HG03469 (cell line): ENCODE results near the gene CDK15.
"Not testable (repeated sequence)": the region's sequence is repeated elsewhere in the genome, so short reads cannot be mapped to it uniquely, and the experiment has no call there.

ENCODE experiments used
- ATAC-seq: cut with Tn5 transposase; IDR thresholded peaks from one replicate; pipeline ENCODE4 v1.9.1; 2021; ENCODE audit warnings: mild to moderate bottlenecking, moderate library complexity, moderate number of reproducible peaks; ENCODE audit not compliant: unreplicated experiment

CDK15 gene

DNA sequence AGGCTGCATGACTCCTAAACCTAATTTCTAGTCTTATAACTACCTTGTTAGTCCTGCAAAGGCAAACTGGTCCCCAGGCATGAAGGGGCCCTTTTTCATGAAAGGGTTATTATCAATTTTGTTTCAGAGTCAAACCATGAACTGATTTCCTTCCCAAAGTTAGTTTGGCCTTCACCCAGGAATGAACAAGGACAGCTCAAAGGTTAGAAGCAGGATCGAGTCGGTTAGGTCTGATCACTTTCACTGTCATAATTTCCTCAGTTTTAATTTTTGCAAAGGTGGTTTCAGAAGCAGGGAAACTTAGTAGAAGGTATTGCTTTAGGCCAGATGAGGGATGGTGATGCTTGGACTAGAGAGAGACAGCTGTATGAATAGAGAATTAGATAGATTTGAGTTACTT, 16.9 kb upstream of the CDK15 start:
- no peak for ATAC-seq

DNA sequence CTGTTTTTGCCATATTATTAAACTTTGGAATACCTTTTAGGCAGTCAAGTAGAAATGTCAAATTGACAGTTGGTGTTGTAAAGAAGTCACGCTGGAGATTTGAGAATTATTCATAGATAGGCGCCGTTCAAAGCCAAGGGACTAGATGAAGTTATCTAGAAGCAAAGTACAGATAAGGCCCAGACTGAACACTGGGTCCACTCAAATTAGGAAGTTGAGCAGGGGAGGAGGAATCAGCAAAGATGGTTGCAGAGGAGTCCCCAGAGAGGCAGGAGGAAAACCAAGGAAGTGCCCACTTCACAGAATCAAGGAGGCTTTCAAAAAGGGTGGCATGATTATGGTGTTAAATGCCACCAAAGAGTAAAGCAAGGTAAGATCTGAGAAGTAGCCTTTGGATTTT, 16.0 kb upstream of the CDK15 start:
- ATAC-seq, result no peak

DNA sequence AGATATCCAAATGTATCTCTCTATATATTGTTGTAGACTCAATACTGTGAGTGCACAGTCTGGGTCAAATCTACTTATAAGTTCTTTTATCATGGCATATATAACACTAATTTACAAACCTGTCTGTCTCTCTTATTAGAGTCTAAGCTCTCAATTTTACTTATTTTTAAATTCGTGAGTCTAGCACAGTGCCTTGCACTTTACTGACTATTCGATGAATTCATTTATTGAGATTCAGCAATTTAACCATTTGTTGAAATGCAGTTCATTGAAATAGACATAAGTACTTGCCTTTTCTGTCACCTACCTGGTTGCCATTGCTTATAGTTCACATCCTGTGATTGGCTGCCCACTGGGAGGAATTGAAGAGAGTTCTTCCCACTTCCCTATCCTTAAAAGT, 15.3 kb upstream of the CDK15 start:
- no peak for ATAC-seq

DNA sequence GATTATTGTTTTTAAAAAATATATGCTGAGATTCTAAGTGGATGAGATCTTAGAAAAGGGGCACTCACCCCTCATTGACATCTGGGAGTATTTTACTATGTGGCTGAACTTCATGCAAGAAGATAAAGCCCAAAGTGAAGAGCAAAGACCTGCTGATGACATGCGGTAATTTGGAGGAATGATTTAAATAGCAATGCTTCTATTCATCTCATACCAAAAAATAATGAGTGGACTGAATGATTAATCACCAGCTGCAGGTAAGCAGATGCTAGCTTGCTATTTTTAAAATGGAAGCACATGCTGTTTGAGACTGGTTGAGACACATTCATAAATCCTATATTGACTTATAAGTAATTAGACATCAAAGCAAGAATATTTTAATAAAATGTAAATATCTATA, 12.7 kb upstream of the CDK15 start:
- no peak for ATAC-seq

GRCh38 chr2:201794294-201794693, 12.0 kb upstream of the CDK15 start:
- no peak for ATAC-seq

- ATAC-seq, result no peak
Measured at GRCh38 chr2:201795607-201796477, 10.5 kb upstream of the CDK15 start.

DNA sequence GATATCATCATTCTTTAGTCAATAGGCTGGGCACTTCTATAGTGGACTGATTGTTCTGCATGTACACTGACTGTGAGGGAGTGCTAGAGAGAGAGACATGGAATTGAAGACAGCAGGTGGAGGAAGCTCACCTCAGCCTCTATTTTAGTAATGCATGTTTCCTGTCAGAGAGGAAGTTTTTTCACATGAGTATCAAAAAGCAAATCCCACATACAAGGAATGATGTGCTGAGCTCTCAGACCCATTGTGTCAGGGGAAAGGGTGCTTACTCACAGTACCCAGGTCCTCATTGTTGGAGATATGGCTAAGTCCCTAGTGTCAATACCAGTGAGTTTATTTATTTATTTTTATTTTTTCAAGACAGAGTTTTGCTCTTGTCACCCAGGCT, 9.9 kb upstream of the CDK15 start:
- no peak for ATAC-seq

DNA sequence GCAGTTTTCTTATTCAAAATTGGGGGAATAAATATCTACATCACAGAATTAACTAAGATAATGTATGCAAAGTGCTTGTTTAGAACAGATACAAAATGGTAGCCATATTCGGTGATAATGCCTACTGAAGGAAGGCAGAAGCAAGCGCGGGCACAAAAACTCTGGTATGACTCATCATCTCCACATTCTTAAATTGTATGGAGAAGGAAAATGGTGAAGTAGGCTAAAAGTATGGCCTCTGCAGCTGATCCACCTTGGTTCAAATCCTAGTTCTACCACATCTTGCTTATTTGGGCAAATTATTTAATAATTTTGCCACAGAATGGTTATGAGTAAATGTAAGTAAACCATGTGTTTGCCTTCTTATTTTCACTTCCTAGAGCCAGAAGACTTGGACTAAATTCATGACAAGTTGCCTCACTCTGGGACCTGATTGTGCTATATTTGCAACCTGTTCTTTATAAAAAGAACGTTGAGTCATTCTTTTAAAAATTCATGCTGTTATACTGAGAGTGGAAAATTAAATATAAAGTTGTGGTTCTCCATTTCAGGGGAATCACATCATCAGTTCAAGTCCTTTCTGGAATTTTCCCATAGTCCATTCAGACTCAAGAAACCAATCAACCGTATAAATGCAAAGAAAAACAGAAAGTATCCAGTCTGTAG, 9.0 kb upstream of the CDK15 start:
- no peak for ATAC-seq

- no peak for ATAC-seq
Measured at GRCh38 chr2:201798252-201798913, 8.0 kb upstream of the CDK15 start.

GRCh38 chr2:201798914-201799285, 7.4 kb upstream of the CDK15 start:
- ATAC-seq, result not testable (repeated sequence)

DNA sequence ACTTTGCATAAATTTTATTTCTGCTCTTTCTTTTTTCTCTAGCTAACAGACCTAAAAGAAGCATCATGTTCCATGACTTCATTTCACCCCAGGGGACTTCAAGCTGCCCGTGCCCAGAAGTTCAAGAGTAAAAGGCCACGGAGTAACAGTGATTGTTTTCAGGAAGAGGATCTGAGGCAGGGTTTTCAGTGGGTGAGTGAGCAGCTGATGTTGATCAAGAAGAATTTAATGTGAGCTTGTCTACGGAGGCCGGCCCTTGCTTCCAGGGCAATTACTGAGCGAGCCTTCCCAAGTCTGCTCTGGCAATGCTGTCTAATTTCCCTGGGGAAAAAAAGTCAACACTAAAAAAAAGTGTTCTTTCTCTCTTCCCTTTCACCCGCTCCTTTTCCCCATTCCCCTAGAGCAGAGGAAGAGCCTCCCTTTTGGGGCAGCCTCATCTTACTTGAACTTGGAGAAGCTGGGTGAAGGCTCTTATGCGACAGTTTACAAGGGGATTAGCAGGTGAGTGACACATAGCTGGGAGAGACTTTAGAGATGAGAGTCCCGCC, 1.2 kb downstream of the CDK15 start:
- no peak for ATAC-seq

- ATAC-seq, result no peak
Measured at GRCh38 chr2:201808027-201808426, 1.7 kb downstream of the CDK15 start.

DNA sequence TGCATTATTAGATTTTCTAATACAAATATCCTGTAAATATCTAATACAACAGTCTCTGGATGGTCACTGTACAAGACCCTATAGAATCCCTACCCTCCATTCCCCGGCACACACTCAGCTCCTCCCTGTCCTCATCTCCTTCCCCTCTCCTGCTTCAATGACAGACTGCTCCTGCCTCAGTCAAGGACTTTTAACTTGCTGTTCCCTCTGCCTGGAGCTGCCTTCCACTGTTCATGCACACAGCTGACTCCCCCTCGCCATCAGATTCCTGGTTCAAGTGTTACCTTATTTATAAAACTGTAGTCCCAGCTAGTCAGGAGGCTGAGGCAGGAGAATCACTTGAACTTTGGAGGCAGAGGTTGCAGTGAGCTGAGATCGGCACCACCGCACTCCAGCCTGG, 3.3 kb downstream of the CDK15 start:
- no peak for ATAC-seq

GRCh38 chr2:201810604-201811003, 4.3 kb downstream of the CDK15 start:
- not testable (repeated sequence) for ATAC-seq

DNA sequence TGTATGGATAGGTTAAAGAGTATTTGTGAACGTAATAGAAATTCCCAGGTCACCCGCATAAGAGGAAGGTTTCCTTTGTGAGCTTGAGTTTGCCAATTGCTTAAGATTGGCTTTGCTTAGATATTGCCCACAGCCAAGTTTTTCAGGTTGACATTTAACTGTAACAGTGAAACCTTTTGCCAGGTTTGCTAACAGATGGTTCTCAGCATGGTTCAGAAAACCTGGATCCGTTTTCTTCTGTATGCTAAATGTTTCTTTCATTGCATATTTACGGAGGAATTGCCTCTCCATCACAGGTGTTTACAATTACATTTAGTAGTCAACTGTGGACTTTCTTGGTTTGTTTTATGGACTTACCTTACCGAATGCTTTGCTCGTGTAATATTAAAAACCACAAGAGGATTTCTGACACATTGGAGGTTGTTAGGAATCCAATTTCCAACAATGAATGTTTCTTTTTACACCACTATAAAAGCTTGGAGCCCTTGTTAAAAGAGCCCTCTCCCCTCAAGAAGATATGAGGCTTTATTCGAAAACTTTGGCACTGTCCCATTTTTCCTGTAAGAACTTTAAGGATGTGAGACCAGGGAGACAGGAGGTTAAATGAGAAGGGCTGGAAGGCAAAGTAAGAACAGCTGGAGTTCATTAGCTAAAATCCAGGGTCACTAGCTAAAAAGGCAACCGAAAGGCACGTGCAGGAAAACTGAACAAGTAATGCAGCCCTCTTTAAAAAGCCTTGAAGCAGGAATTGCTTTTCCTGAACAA, 7.8 kb downstream of the CDK15 start:
- ATAC-seq, result no peak

GRCh38 chr2:201816657-201817575, 10.6 kb downstream of the CDK15 start:
- no peak for ATAC-seq

DNA sequence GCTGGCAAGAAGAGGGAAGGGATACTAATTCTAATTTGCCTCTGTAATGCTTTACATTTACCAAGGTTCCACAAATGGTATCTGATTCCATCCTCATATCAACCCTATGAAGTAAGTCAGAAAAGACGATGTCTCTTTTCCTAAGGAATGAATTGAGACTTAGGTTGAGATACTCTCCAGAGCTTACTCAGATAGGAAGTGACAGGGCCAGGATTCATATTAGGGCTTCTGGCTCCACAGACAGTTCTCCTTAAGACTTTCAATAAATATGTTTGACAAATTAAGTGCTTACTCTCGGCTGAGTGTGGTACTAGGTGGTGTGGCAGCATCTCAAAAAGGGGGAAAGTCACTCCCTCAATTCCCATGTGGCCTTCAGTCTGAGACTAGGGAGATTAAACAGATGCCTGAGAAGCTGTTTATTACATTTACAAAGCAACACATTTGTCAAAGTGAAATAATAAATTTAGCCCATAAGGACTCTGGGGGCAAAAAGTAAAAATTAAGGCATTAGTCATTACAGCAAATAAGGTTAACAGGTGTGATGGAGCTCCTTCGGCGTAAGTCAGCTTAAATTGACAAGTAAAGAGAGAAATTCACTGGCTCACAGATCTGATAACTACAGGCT, 14.2 kb downstream of the CDK15 start:
- ATAC-seq, result no peak

DNA sequence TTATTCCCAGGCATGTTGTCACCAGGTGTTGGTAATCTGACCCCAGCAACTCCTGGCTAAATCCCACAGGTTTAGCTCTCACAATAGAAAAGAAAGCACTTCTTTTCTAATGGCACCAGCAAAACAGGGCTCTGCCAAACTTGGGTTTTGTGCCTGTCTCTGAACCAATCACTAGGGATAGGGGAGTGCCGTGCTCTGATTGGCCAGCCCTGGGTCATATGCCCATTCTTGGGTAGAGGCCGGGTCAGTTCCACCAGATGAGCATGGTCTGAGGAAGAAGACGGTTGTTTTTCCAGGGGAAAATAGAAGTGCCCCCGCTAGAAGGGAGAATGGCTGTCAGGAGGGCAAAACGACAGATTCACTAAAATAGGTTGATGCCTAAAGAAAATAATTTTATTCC, 14.7 kb downstream of the CDK15 start:
- no peak for ATAC-seq

GRCh38 chr2:201824212-201824611, 17.9 kb downstream of the CDK15 start:
- ATAC-seq, result no peak
